22Rv1 (cell line): ENCODE results near the gene NTRK3.

ENCODE experiments used
- CTCF ChIP-seq: fragments of 450-650 bp; IDR thresholded peaks from 2 replicates; pipeline ENCODE4 v1.5.1; 2017; ENCODE audit warnings: mild to moderate bottlenecking
- ZFX ChIP-seq: fragments of 450-650 bp; IDR thresholded peaks from 2 replicates; pipeline ENCODE4 v1.6.1; 2017; ENCODE audit warnings: antibody characterized with exemption, borderline replicate concordance

DNA sequence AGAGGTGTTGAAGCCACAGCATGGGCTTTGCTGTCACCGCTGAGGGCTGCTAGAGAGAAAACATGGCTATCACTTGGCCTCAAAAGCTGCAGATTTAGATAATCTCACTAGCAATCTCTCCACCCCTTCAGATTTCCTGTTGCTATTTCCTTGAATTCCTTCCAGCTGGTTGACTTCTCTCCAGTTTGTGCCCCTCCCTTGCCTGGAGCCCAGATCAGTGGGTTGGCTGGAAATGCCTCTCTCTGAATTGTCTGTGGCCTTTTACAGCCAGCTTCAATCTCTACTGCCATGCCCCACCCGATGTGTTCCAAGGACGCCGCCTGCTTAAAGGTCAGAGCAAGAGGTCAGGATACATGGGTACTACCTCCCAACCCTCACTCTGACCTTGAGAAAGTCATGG is 294.1 kb downstream of the NTRK3 start:
- TF ChIP-seq CTCF (no peak), ZFX (no peak)
